GM18502 (cell line): ENCODE measurements around the gene CDC27.
"Not testable (repeated sequence)": the region's sequence is repeated elsewhere in the genome, so short reads cannot be mapped to it uniquely, and the experiment has no call there.

ENCODE experiments used
- ATAC-seq: cut with Tn5 transposase; IDR thresholded peaks from one replicate; pipeline ENCODE4 v1.9.1; 2021; ENCODE audit warnings: mild to moderate bottlenecking; ENCODE audit not compliant: unreplicated experiment, poor library complexity

Gene CDC27

DNA sequence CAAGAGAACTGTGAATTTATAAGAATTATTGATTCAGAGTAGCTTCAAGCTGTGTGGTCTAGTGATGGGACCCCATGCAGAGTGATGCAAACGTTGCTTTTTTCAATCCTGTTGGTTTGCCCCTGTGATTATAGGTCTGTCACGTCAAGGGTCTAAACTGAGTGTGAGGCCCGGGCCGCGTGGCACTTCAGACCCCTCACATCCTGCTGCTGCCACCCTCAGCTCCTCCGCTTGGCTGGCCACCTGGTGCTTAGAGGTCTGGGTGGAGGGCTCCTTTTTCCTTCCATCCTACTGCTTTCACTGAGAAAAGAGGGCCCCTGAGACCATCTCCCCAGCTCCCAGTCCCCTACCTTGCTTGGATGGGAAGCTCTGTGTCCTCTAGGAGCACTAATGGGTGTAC, 32.1 kb upstream of the CDC27 start:
- ATAC-seq = no peak

DNA sequence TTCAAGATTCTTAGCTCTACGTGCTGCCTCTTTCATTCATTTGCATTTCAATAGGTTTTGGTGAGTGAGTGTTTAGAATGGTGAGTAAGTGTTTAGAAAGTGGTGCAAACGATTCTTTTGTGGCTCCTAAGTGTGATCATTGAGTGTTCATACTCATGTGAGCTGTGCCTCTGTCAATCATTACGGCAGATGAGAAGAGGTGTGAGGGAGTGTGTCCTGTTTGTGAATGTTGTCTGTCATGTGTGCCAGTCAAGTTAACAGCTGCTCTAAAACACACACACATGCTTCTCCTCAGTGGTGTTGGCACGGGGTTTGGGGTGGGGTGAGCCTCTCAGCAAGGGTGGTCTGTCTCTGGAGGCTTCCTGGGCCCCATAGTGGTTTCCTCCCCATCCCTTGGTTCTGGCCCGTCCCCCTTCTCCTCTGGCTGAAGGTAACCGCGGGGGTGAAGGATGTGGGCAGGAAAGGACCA, 31.5 kb upstream of the CDC27 start:
- ATAC-seq = no peak

DNA sequence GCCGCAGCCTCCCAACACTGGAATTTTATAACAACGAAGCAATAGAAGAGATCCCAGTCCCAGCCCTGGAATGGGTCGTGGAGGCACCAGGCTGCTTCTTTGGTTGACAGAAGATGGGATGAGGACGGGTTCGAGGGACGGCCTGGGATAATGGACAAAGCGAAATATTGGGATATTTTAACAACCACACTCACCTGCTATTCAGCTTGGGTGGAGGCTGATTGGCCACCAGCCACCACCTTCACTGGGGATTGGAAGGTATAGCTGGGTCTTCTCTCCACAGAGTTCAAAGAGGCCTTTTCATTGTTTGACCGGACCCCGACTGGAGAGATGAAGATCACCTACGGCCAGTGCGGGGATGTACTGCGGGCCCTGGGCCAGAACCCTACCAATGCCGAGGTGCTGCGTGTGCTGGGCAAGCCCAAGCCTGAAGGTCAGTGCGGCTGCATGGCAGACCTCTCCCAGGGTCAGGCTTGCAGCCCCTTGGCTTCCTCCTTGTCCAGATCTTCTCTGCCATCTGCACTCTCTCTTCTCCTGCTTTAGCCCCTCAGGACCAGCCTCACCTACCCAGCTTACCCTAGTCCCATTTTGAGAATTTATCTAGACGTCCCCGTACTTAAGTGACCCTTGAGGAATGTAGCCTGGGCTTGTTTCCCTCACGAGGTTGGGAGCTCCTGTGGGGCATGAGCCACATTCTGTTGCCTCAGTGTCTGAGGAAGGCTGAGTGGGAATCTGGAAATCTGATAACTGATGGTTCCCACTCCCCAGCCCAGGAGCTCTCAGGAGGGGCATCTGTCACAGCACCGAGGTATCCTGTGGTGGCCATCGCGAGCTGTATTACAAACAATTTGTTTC, 30.8 kb upstream of the CDC27 start:
- ATAC-seq = no peak

DNA sequence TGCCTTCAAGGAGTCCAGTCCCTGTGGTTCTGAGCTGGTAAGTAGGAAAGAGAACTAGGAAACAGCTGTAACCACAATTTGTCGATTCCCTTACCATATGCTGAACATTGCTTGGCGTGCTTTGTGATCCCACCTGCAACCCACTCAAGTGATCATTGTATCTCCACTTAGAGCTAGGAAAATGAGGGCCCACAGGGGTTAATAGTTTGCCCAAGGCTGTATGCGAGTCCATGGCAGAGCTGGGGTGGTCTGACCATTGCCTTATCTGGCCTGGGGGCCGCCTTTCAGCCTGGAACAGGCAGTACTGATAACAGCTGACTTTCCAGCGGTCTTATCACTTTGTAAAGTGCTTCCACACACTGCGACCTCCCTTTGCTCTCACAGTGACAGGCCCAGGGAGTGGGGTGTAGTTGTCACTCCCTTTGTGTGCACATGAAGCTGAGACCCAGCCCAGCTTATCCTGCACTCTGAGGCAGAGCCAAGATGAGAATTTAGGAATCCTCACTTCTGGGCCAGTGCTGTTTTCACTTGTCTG, 29.9 kb upstream of the CDC27 start:
- ATAC-seq = no peak

DNA sequence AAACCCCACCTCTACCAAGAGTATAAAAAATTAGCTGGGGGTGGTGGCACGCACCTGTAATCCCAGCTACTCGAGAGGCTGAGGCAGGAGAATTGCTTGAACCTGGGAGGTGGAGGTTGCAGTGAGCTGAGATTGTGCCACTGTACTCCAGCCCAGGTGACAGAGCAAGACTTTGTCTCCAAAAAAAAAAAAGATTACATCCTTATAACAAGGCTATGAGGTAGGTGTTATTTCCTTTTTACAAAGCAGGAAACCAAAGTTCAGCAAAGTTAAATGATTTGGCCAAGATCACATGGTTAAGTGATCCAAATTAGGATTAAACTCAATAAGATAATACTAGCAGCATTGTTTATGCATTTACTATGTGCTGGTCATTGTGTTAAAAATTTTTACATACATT, 28.2 kb upstream of the CDC27 start:
- not testable (repeated sequence) for ATAC-seq

DNA sequence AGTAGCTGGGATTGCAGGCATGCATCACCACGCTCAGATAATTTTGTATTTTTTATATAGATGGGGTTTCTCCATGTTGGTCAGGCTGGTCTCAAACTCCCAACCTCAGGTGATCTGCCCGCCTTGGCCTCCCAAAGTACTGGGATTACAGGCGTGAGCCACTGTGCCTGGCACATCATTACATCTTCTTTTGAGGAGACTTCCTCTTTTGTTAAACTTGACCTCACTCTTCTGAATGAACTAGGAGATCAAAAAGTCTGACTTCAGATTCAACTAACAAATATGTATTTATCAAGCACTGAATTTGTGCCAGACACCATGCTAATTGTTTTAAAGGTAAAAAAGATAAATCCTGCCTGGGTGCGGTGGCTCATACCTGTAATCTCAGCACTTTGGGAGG, 27.7 kb upstream of the CDC27 start:
- ATAC-seq = not testable (repeated sequence)

DNA sequence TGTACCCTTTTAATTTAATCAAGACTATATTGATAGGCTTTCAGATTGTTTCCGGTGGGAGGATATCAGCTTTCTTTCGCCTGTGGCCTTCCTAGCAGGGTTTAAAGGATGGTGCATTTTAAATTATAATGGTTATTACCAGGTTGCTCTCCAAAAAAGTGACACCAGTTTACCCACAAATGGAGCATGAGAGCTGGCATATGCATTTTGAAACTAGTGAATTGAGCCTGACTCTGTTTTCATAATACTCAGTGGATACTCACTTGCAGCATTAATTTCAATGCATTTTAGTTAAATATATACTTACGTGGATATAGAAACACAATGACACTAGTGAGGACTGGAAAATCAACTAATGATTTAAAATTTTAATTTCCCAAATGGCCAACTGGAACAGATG, 25.8 kb upstream of the CDC27 start:
- ATAC-seq = no peak

DNA sequence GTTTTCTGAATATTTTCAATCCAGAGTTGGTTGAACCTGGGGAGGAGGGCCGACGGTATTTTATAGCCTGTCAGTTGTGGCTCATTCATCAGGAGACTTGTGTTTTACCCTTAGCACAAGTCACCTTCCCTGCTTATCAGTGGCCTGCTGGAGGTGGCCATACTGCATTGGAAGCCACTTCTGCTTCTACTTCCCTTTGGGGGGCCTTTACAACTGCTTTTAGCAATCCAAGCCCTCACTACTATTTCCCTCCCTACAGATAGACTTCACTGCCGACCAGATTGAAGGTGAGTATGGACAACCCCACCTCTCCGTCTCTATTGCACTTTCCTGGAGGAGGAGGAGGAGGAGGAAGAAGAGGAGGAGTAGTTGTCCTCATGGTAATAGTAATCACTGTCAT, 24.4 kb upstream of the CDC27 start:
- no peak for ATAC-seq

DNA sequence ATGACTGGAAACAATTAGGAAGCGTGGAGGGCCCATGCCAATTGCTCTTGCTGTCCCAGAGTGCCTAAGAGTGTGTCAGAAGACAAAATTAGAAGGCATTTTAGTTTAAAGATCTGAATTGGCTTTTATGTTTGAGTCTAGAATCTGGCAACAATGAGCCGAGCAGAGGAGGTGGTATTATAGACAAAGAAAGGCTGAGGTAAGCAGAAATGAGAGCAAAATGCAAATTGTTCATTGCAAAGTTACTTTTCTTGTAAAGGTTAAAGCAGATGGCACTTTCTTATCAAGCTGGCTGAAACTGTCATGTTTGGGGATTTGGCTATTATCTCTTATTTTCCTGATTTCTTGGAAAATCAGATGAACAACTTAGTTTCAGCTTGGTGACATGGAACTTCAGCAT, 23.4 kb upstream of the CDC27 start:
- no peak for ATAC-seq

DNA sequence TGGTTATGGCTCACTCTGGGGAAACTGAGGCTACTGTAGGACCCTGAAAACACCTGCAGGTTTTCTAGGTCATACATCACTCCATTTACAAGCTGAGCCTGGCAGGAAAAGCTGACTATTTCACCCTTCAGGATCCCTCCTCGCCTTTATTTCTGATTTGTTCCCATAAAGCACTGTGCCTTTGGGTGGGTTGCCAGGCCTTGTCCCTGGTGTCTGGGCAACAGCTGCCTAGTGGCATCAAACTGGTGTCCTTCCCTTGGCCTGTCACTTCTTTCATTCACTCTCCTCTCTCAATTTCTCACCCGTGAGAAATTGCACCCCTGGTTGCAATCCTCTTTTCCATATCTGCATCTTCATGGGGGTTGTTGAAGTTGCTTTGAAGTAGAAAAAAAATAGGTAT, 21.7 kb upstream of the CDC27 start:
- ATAC-seq = no peak

DNA sequence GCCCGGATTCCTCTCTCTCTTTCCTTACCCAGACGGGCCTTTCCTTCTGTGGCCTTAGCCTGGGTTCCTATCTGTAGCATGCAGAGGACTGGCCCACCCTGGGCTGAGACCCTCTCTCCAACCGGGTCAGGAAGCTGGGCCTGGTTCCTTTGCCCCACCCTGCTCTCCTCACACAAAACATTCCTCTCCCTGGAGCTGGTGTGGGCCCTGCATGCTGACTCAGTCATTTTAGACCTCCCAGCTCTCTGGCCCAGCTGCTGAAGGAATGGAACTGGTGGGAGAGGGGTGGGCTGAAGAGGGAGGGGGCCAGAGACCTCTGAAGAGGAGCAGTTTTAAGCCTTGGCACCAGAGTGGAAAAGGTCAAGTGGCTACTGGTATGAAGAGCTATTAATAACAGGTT, 21.0 kb upstream of the CDC27 start:
- ATAC-seq = no peak

DNA sequence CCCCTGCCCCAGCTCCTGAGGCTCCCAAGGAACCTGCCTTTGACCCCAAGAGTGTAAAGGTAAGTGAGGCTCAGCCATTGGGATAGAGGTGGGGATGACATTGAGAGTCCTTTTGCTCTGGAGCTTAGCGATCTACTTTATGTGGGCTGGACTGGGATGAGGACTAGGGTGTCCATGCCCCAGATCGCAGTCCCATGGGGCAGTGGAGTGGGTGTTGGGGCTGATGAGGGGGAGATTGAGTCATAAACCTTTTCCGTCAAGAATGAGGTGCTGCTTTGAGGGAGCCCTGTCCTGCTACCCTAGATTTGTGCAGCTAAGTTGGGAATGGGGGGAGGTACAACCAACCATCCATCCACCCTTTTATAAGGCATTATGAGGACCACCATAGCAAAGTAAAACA, 20.4 kb upstream of the CDC27 start:
- no peak for ATAC-seq

DNA sequence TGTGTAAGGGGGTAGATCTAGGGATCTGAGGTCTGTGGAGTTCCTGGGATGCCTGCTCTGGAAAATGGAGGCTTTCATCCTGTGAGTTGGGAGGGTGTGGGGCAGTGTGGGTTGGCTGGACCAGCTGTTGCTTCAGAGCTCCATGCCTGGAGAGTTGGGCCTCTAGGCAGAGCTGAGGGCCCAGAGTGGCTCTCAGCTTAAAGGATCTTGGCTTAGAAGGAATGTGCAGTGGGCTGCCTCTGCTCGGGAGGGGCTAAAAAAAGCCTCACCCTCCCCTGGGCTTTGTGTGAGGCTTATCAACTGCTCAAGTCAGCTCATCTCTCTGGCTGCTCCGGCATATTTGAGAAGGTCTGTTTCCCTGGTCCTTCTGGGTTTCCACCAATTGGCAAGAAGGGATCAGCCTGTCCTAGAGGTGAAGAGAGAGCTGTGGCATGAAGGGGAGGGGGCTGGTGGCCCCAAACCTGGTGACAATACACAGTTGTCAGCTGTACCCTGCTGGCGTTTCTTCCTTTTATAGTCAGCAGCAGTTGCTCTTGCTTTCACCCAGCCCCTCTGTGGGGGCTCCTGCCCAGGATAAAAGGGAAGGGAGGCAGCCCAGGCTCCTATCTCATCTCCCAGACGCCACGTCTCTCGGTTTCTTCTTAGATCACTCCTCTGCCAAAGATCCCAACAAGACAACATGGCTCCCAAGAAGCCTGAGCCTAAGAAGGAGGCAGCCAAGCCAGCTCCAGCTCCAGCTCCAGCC, 19.8 kb upstream of the CDC27 start, which contains the start of gene MYL4:
Gene MYL4 (plus strand): TSS at position 605 of the 745 bp plus-strand sequence. CDS start 75 bp downstream, at position 680.
- ATAC-seq = no peak

DNA sequence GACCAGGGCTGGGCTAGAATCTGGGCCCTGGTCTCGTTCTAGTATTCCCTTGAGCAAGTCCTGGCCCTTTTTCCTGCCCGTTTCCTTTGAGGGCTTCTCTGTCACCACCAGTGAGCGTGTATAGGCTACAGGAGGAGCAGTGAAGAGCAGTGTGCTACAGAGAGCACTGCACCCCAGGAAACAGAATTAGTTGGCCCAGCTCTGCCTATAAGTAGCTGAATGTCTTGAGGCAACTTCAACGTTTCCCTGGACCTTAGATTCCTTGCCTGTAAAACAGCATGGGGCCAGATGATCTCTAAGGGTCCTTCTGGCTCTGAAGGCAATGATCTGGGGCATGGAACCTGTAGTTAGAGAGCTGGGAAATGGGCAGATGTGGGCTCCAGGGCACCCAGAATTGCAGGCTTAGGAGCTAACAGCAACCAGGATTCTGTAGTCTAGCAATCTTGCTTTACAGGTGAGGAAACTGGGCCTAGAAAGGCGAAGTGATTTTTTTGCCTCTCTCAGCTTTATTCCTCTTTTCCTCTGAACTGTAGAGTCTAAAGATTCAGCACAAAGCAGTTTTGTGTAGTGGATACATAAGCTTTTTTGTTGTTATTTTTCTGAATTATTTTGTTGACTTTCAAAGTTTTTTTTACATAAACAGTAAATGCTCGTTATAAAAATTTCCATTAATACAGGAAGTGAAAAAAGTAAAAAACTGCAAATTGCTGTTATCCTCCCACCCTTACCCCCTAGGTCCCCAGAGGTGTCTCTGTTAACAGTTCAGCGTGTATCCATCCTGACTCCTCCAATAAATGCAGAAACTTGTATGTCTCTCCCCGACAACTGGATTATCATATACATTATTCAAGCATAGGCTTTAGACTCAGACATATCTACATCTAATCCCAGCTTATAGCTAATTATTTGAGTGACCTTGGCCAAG, 18.3 kb upstream of the CDC27 start:
- no peak for ATAC-seq

DNA sequence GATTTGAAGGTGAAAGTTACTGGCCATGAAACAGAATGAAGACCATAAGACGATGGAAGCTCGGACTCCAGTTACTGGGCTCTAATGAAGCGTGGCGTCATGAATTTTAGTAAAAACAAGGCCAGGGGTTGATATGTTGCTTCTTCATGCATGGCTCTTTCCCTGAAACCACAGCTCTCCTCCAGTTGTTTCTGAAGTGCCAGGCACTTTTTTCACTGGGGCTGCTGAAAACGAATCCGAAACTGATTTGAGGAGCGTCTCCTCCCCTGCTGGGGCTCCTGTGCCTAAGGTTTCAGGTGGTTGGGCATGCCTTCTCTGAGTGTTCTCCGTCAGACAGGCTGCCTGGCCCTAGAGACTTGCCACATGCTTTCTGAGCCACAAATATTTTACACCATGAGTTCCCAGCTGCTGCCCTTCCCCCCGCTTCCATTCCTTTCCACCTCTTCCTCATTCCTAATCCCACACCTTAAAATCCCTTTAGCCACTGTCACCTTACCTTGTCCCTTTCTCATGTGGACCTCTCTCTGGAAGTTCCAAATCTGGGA, 16.4 kb upstream of the CDC27 start:
- ATAC-seq = peak; percentile 46

DNA sequence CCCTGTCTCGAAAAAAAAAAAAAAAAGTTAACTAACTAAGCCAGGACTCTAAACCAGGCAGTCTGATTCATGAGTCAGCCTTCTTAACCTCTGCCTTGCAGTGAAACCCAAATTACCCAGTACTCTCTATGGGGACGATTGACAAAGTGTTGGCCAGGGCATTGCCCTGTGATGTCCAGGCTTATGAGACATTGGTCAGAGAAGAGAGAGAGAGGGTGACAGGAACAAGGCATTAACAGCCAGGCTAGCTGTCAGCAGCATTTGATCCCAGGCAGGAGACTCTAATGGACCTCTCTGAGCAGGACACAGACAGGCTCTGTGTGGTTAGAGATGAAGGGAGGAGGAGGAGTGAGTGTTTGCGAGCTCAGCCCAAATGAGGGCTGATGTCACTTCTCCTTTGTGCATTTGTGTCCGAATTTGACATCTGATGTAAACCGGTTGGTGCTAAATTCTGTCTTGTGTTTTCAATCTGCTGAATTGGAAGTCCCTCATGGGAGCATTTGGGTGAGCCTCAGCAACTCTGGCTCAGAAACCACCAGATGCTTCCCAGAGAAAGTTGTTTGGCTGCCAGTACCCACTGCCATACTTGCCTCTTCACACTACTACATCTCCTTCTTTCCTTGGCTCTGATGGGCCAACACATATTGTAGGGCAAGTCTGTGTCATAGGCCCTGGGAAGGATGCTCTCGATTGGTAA, 15.8 kb upstream of the CDC27 start:
- peak; percentile 58 for ATAC-seq

DNA sequence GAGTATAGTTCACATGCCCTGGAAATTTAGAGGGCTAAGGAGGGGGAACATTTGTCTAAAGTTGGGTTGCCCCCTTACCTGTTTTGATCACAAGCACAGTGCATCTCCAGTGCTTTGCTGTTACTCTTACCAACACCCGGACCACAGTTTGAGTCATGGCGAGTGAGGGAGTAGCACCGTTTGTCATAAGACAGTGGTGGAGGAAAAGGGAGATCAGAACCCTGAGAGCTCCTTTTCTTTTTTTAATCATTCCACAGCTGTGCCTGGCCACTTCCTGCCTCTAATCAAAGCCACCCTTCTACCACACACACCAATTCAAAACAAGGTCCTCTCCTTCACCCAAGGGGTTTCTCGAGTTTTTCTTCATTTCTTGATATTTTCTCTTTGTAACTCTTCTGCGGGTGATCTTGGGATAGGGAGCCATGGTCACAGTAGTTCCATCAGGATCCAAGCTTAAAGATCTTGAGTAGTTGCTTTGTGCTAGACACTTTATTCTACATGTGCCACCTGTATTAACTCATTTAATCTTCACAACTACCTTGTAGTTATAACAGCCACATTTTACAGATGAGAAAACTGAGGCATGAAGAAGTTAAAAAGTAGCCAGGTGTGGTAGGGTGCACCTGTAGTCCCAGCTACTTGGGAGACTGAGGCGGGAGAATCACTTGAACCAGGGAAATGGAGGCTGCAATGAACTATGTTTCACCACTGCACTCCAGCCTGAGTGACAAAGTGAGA, 15.1 kb upstream of the CDC27 start:
- ATAC-seq = no peak

DNA sequence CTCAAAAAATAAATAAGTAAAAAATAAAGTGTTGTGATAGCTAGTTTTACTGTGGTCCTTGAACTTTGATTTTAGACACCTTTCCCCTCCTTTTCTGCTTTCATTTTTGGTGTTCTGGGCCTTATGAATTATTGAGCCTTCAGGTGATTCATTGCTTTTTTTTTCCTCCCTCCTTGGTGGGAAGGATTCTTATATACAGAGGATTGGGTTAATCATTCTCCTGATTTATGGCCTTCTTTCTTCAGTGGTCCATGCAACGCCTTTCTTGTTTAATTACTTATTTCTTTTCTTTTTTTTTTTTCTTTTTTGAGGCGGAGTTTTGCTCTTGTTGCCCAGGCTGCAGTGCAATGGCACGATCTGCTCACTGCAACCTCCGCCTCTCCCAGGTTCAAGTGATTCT, 12.1 kb upstream of the CDC27 start:
- no peak for ATAC-seq

DNA sequence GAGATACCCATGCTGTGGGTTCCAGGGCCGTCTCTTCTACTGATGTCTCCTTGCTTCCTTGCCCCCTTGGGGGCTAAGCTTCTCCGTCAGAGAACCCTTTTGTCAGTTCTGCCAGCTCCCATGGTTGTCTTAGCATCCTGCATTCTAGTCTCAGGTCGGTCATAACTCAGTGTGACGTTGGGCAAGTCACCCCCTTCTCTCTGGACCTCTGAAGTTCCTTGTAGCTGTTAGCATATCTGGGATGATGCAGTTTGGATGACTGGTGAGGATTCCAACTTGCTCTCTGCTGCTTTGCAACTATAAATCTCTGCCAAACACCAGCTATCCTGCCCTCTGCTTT, 11.2 kb upstream of the CDC27 start:
- no peak for ATAC-seq
